HG02938 (cell line): Measurements from ENCODE around the gene FRMD1.

Experiments used
- ATAC-seq: cut with Tn5 transposase; IDR thresholded peaks from one replicate; pipeline ENCODE4 v1.9.1; 2021; ENCODE audit warnings: mild to moderate bottlenecking, moderate library complexity; ENCODE audit not compliant: unreplicated experiment

FRMD1 gene

DNA sequence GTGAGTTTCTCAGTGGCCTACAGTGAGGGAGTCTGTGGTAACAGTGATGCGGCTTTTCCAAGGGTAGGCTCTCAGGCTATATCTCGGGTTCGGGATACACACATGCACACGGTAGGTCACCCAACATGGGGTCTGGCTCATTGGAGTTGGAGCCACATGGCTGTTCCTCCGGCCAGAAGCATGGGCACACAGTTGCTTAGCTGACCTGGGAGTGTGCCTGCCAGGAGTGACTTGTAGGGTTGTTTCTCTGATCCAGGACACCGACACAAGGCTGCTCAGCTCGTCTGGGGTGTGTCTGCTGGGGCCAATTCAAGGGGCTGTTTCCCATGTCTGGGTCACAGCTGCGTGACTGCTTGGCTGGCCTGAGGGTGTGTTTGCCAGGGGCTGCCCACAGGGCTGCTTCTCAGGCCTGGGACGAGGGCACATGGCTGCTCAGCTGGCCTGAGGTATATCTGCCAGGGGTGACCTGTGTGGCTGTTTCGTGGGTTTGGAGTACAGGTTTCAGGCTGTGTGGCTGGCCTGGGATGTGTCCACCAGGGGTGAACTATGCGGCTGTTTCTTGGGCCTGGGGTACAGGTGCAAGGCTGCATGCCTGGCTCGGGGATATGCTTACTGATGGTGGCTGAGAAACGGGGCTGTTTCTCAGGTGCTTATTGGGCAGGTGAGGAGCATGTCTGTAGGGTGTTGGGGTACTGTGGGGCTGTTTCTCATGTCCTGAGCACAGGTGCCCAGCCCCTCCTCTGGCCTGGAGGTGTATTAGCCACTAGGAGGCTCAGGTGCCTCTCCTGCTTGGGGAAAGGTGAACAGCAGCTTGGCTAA, 66.4 kb downstream of the FRMD1 start:
- ATAC-seq, result no peak

DNA sequence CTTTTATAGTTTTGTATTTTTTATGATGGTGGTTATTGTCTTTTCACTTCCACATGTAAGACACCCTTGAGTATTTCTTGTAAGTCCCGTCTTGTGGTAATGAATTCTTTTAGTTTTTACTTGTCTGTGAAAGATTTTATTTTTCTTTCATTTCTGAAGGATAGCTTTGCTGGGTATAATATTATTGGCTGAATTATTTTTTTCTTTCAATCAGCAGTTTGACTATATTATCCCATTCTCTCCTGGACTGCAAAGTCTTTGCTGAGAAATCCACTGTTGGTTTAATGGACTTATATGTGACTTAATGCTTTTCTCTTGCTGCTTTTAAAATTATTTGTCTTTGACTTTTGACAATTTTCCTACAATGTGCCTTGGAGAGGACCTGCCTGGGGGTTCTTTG, 67.7 kb downstream of the FRMD1 start:
- no peak for ATAC-seq

- no peak for ATAC-seq
Measured at GRCh38 chr6:168009331-168009730, 69.7 kb downstream of the FRMD1 start.

GRCh38 chr6:168007592-168008338, 71.2 kb downstream of the FRMD1 start:
- no peak for ATAC-seq

DNA sequence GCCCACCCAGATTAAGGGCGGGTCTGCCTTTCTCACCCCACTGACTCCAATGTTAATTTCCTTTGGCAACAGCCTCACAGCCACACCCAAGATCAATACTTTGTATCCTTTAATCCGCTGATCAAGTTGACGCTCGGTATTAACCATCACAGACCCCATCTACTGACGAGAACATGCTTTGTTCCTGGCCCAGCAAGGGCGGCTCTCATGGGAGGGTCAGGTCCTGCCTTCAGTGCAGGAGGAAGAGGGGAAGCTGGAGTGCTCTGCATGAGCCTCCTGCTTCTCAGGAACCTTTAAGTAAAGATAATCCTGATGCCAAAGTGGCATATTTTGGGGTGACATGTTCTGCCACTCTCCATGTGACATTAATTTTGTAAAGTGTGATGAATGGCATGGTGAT, 73.2 kb downstream of the FRMD1 start:
- no peak for ATAC-seq

DNA sequence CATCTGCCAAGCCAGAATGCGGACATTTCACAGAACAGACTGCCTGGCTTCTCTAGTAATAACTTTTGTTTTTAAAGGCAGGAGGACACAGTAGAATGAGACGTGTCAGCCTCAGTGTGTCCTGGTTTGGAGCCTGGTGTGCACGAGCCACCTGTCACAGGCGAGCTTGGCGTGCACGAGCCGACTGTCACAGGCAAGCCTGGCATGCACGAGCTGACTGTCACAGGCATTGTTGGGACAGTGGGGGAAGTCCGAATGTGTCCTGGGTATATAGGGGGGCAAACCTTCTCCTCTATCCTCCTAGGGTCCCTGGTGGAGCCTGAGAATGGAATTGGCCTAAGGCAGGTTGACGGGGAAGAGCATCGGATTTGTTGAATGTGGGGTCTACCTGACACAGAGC, 74.1 kb downstream of the FRMD1 start:
- ATAC-seq, result no peak

DNA sequence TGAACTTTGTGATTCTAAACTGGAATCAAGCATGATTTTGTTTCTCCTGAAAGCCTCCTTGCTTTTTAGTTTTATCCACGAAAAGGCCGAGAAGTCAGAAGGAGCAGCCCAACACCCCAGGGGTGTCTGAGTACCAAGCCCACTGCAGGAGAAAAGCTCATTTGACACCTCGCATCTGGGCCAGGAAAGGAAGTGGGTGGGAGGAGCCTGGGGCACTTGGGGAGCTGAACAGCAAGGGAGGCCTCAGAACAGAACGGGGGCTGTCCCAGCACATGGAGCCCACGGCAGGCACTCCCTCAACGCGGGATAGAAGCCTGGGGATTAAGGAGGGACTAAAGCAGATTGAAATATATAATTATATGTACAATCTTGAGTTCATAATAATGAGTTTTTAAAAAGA, 75.0 kb downstream of the FRMD1 start:
- ATAC-seq, result no peak
